ENCODE data around the gene CRYZ. TPM values are rescaled to one million over a fixed set of nuclear protein-coding genes. Genes with fewer than 3 reads are reported as not detected.
"Not testable (repeated sequence)": the region's sequence is repeated elsewhere in the genome, so short reads cannot be mapped to it uniquely, and the experiment has no call there.

Gene CRYZ
- total RNA-seq, 1 experiment from 2014 or later, result 39.0 TPM

GRCh38 chr1:74745247-74745646 is 12.4 kb upstream of the CRYZ start:
- DNase-seq; H3K27ac ChIP-seq; H3K27me3 ChIP-seq; H3K4me3 ChIP-seq; H3K4me1 ChIP-seq; H3K9me3 ChIP-seq (replicated peaks): not testable (repeated sequence)
- H3K36me3 ChIP-seq, result peaks cover 43% of the 10 kb centered on the region

GRCh38 chr1:74740307-74740980 is 7.6 kb upstream of the CRYZ start:
- H3K4me3 ChIP-seq; H3K27ac ChIP-seq; DNase-seq; H3K9me3 ChIP-seq (replicated peaks); H3K4me1 ChIP-seq; H3K27me3 ChIP-seq: not testable (repeated sequence)
- peaks cover 62% of the 10 kb centered on the region for H3K36me3 ChIP-seq

- no peak for DNase-seq
- no peaks in the 10 kb centered on the region for H3K27me3 ChIP-seq
- H3K36me3 ChIP-seq, result peaks cover 51% of the 10 kb centered on the region
- no peaks in the 10 kb centered on the region for H3K9me3 ChIP-seq (replicated peaks)
- no peak overlapping the region for H3K4me3 ChIP-seq
- H3K4me1 ChIP-seq, result no peaks in the 10 kb centered on the region
- H3K27ac ChIP-seq, result no peak overlapping the region
Observed at GRCh38 chr1:74737333-74737732, 4.5 kb upstream of the CRYZ start.

- H3K4me1 ChIP-seq, result 0 out of 2 replicates have a peak, but pooled peaks cover 7% of the 10 kb centered on the region
- H3K4me3 ChIP-seq, result peak overlapping the region; percentile 83
- H3K27ac ChIP-seq, result peak overlapping the region; percentile 86
- no peaks in the 10 kb centered on the region for H3K9me3 ChIP-seq (replicated peaks)
- no peaks in the 10 kb centered on the region for H3K27me3 ChIP-seq
- H3K36me3 ChIP-seq, result peaks cover 30% of the 10 kb centered on the region
- peak; percentile 57 to 84 for DNase-seq
Observed at GRCh38 chr1:74733604-74734484, 994 bp upstream of the CRYZ start.

- H3K9me3 ChIP-seq (replicated peaks); H3K4me1 ChIP-seq; H3K27me3 ChIP-seq: not testable (repeated sequence)
- Histone ChIP-seq H3K36me3 (peaks cover 16% of the 10 kb centered on the region), H3K4me3 (peak overlapping the region; percentile 83), H3K27ac (peak overlapping the region; percentile 86)
- peak; percentile 17 to 45 for DNase-seq
Observed at GRCh38 chr1:74732071-74732946, 541 bp downstream of the CRYZ start.

GRCh38 chr1:74731399-74732052 is 1.3 kb downstream of the CRYZ start:
- H3K36me3 ChIP-seq, result peaks cover 8% of the 10 kb centered on the region
- peak in 1 of 2 experiments; percentile 13 for DNase-seq
- 0 out of 2 replicates have a peak, but pooled peaks cover 7% of the 10 kb centered on the region for H3K4me1 ChIP-seq
- no peak overlapping the region for H3K4me3 ChIP-seq
- H3K27ac ChIP-seq, result no peak overlapping the region
- no peaks in the 10 kb centered on the region for H3K9me3 ChIP-seq (replicated peaks)
- no peaks in the 10 kb centered on the region for H3K27me3 ChIP-seq

GRCh38 chr1:74729741-74730478 is 2.9 kb downstream of the CRYZ start:
- H3K4me1 ChIP-seq, result 0 out of 2 replicates have a peak, but pooled peaks cover 7% of the 10 kb centered on the region
- no peak overlapping the region for H3K27ac ChIP-seq
- DNase-seq, result peak in 1 of 2 experiments; percentile 13
- H3K27me3 ChIP-seq, result no peaks in the 10 kb centered on the region
- no peaks in the 10 kb centered on the region for H3K36me3 ChIP-seq
- no peaks in the 10 kb centered on the region for H3K9me3 ChIP-seq (replicated peaks)
- no peak overlapping the region for H3K4me3 ChIP-seq

GRCh38 chr1:74728736-74729135 is 4.1 kb downstream of the CRYZ start:
- DNase-seq, result no peak
- H3K36me3 ChIP-seq, result no peaks in the 10 kb centered on the region
- no peaks in the 10 kb centered on the region for H3K9me3 ChIP-seq (replicated peaks)
- no peak overlapping the region for H3K27ac ChIP-seq
- no peaks in the 10 kb centered on the region for H3K27me3 ChIP-seq
- H3K4me3 ChIP-seq, result no peak overlapping the region
- H3K4me1 ChIP-seq, result 0 out of 2 replicates have a peak, but pooled peaks cover 7% of the 10 kb centered on the region

- no peaks in the 10 kb centered on the region; the same call in none of the 2 replicates for H3K36me3 ChIP-seq
- H3K27me3 ChIP-seq, result no peaks in the 10 kb centered on the region
- H3K27ac ChIP-seq, result no peak overlapping the region
- no peak overlapping the region for H3K4me3 ChIP-seq
- no peak for DNase-seq
- 0 out of 2 replicates have a peak, but pooled peaks cover 3% of the 10 kb centered on the region for H3K4me1 ChIP-seq
- no peaks in the 10 kb centered on the region for H3K9me3 ChIP-seq (replicated peaks)
Observed at GRCh38 chr1:74726063-74726462, 6.8 kb downstream of the CRYZ start.

GRCh38 chr1:74717626-74718025 is 15.2 kb downstream of the CRYZ start:
- Histone ChIP-seq H3K27me3 (no peaks in the 10 kb centered on the region), H3K4me1 (no peaks in the 10 kb centered on the region), H3K27ac (no peak overlapping the region), H3K36me3 (peaks cover 2% of the 10 kb centered on the region; the same call in 1 of the 2 replicates), H3K4me3 (no peak overlapping the region), H3K9me3 (replicated peaks) (no peaks in the 10 kb centered on the region)
- no peak for DNase-seq

- Histone ChIP-seq H3K9me3 (replicated peaks) (no peaks in the 10 kb centered on the region), H3K4me3 (no peak overlapping the region), H3K27me3 (no peaks in the 10 kb centered on the region), H3K27ac (no peak overlapping the region), H3K4me1 (no peaks in the 10 kb centered on the region), H3K36me3 (peaks cover 2% of the 10 kb centered on the region; the same call in 1 of the 2 replicates)
- no peak for DNase-seq
Observed at GRCh38 chr1:74716822-74717221, 16.0 kb downstream of the CRYZ start.

- Histone ChIP-seq H3K4me1 (no peaks in the 10 kb centered on the region), H3K4me3 (no peak overlapping the region), H3K27ac (no peak overlapping the region), H3K9me3 (replicated peaks) (no peaks in the 10 kb centered on the region), H3K36me3 (peaks cover 2% of the 10 kb centered on the region; the same call in 1 of the 2 replicates), H3K27me3 (no peaks in the 10 kb centered on the region)
- DNase-seq, result no peak
Observed at GRCh38 chr1:74715806-74716205, 17.0 kb downstream of the CRYZ start.

GRCh38 chr1:74715236-74715502 is 17.7 kb downstream of the CRYZ start:
- Histone ChIP-seq H3K4me3 (no peak overlapping the region), H3K36me3 (peaks cover 4% of the 10 kb centered on the region; the same call in 1 of the 2 replicates), H3K9me3 (replicated peaks) (no peaks in the 10 kb centered on the region), H3K27me3 (no peaks in the 10 kb centered on the region), H3K27ac (no peak overlapping the region), H3K4me1 (no peaks in the 10 kb centered on the region)
- no peak for DNase-seq
